ENCODE measurements around the gene BRPF1.

Gene BRPF1

DNA sequence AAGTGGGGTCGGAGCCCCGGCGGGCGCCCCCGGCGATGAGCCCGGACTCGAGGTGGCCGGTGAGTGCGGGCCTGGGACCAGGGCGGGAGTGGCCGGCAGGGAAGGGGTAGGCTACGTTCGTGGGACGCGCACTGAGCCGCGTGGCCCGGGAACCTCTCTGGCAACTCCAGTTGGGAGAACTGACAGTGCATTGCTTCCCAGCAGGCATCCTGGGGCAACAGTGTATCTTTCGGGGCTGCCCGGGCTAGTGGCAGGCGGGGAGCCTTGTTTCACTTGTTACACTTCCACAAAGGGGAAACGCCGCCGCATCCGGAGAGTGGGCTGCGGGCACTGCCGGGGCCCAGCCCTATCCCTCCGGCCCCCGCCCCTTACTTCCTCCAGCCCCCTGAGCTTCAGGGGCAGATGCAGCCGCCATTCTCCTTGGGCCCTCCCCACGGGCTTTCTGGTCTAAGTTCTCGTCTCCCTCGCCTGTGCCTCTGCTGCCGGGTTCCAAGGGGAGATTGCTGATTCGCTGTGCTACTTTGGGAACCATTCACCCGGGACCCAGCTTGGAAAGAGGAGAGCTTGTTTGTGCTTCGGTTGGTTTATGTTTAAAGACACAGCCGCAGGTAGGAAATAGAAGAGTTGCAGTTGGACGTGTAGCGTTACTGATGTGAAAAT, 675 bp downstream of the BRPF1 start:
- peak in 1 of 2 experiments; percentile 68 for DNase-seq (ENCODE audit: low read depth in 1 of 2, low spot score in 1 of 2)
- TF ChIP-seq SPI1 (IDR thresholded peaks at IDR 0.05; ENCODE audit: borderline replicate concordance, low read depth) (no peak), GABPA (IDR thresholded peaks at IDR 0.05; ENCODE audit: low read depth) (no peak), POLR2AphosphoS5 (IDR thresholded peaks at IDR 0.05; ENCODE audit: low read depth) (no peak)
- TF ChIP-seq, protein P1, sequence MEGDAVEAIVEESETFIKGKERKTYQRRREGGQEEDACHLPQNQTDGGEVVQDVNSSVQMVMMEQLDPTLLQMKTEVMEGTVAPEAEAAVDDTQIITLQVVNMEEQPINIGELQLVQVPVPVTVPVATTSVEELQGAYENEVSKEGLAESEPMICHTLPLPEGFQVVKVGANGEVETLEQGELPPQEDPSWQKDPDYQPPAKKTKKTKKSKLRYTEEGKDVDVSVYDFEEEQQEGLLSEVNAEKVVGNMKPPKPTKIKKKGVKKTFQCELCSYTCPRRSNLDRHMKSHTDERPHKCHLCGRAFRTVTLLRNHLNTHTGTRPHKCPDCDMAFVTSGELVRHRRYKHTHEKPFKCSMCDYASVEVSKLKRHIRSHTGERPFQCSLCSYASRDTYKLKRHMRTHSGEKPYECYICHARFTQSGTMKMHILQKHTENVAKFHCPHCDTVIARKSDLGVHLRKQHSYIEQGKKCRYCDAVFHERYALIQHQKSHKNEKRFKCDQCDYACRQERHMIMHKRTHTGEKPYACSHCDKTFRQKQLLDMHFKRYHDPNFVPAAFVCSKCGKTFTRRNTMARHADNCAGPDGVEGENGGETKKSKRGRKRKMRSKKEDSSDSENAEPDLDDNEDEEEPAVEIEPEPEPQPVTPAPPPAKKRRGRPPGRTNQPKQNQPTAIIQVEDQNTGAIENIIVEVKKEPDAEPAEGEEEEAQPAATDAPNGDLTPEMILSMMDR (IDR thresholded peaks at IDR 0.05; ENCODE audit: insufficient read depth, low read length) = no peak
- TF ChIP-seq, protein P2, sequence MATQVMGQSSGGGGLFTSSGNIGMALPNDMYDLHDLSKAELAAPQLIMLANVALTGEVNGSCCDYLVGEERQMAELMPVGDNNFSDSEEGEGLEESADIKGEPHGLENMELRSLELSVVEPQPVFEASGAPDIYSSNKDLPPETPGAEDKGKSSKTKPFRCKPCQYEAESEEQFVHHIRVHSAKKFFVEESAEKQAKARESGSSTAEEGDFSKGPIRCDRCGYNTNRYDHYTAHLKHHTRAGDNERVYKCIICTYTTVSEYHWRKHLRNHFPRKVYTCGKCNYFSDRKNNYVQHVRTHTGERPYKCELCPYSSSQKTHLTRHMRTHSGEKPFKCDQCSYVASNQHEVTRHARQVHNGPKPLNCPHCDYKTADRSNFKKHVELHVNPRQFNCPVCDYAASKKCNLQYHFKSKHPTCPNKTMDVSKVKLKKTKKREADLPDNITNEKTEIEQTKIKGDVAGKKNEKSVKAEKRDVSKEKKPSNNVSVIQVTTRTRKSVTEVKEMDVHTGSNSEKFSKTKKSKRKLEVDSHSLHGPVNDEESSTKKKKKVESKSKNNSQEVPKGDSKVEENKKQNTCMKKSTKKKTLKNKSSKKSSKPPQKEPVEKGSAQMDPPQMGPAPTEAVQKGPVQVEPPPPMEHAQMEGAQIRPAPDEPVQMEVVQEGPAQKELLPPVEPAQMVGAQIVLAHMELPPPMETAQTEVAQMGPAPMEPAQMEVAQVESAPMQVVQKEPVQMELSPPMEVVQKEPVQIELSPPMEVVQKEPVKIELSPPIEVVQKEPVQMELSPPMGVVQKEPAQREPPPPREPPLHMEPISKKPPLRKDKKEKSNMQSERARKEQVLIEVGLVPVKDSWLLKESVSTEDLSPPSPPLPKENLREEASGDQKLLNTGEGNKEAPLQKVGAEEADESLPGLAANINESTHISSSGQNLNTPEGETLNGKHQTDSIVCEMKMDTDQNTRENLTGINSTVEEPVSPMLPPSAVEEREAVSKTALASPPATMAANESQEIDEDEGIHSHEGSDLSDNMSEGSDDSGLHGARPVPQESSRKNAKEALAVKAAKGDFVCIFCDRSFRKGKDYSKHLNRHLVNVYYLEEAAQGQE (IDR thresholded peaks at IDR 0.05; ENCODE audit: insufficient replicate concordance, low read depth) = no peak
- Histone ChIP-seq H3K27me3 (ENCODE audit: insufficient read depth, poor library complexity, severe bottlenecking) (no peaks in the 10 kb centered on the region), H3K4me3 (replicated peaks; ENCODE audit: insufficient read depth, low read length) (peak overlapping the region; percentile 90), H3K27ac (replicated peaks) (peak overlapping the region; percentile 100)

DNA sequence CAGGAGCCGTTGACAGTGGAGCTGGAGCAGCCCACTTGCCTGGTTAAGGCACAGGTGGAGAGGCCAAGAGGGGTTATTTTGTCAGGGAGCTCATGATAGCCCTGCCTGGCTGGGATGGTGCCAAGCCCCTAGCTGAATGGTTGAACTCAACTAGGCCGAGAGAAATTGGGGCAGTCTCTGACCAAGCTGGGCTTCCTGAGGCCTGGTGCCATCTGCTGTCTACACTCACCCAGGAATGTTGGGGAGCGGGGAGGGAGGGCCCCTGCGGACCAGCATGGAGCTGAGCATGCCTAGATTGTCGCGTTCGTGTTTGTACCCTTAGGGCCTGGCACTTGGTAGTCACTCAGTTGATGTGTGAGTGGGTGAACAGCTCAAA, 1.2 kb downstream of the BRPF1 start:
- peak in 1 of 2 experiments; percentile 11 for DNase-seq (ENCODE audit: low read depth in 1 of 2, low spot score in 1 of 2)
- Histone ChIP-seq H3K4me3 (replicated peaks; ENCODE audit: insufficient read depth, low read length) (peak overlapping the region; percentile 90), H3K27me3 (ENCODE audit: insufficient read depth, poor library complexity, severe bottlenecking) (no peaks in the 10 kb centered on the region), H3K27ac (replicated peaks) (peak overlapping the region; percentile 100)
- TF ChIP-seq, protein P2 (IDR thresholded peaks at IDR 0.05; ENCODE audit: insufficient replicate concordance, low read depth) = no peak
- TF ChIP-seq GABPA (IDR thresholded peaks at IDR 0.05; ENCODE audit: low read depth) (no peak), SPI1 (IDR thresholded peaks at IDR 0.05; ENCODE audit: borderline replicate concordance, low read depth) (no peak), POLR2AphosphoS5 (IDR thresholded peaks at IDR 0.05; ENCODE audit: low read depth) (no peak)
- TF ChIP-seq, protein P1 (IDR thresholded peaks at IDR 0.05; ENCODE audit: insufficient read depth, low read length) = no peak

DNA sequence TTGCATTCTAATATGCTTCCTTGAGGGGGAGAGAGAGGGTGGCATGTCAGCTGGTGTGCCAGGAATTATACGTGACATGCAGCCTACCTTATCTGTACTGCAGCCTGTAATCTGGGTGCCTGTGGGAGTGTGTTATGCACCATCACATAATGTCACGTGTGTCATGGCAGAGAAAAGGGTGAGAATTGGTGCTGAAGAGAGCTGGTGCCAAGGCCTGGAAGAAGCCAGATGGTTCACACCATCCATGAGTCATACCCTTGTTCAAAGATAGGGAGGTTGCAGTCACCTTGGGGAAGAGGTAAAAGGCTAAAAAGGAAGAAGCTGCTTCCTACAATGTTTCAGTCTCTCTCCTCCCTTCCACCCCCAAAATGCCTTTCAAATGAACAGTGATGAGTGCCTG, 5.3 kb downstream of the BRPF1 start:
- Histone ChIP-seq H3K27ac (replicated peaks) (no peak overlapping the region), H3K27me3 (ENCODE audit: insufficient read depth, poor library complexity, severe bottlenecking) (no peaks in the 10 kb centered on the region), H3K4me3 (replicated peaks; ENCODE audit: insufficient read depth, low read length) (no peak overlapping the region)
- TF ChIP-seq POLR2AphosphoS5 (IDR thresholded peaks at IDR 0.05; ENCODE audit: low read depth) = no peak
- TF ChIP-seq, protein P2 (IDR thresholded peaks at IDR 0.05; ENCODE audit: insufficient replicate concordance, low read depth) = no peak
- TF ChIP-seq SPI1 (IDR thresholded peaks at IDR 0.05; ENCODE audit: borderline replicate concordance, low read depth) = no peak
- TF ChIP-seq, protein P1 (IDR thresholded peaks at IDR 0.05; ENCODE audit: insufficient read depth, low read length) = no peak
- no peak for TF ChIP-seq GABPA (IDR thresholded peaks at IDR 0.05; ENCODE audit: low read depth)
- no peak for DNase-seq (ENCODE audit: low read depth in 1 of 2, low spot score in 1 of 2)
